ENCODE measurements around the gene YTHDC1.

The YTHDC1 gene

DNA sequence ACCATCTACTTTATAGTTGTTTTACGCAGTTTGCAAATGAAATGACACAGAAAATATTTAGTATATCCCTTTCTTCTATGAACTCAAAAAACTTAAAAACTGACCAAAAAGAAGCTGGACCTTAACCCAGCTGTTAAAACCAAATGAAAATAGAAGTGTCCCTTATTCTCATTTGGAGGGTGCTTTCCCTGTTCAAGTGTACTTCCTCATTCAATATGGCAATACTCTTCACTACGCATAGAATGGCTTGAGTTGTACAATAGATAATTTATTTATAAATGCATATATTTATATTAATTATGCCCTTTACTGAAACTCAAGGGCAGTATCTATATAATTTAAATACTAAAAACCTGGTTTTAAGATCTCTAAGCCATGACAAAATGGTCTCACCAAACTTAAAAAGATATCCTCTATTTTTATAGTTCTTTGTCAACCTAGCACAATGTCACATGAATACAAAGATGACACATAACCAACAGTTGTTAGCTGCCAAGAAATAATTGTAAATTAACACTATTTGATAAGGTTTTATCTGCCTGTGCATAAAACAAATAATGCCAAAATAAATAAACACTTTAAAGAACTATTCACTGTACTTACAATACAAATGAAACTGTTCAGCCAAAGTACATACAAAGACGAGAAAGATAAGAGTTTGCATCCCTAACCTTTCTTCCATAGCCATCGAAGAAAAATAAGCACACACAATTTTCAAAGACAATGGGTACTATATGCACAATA, 25.2 kb downstream of the YTHDC1 start:
- no peak for TF ChIP-seq CTCF (IDR thresholded peaks at IDR 0.05; ENCODE audit: low read depth, low read length, missing control alignments)
- Histone ChIP-seq H3K36me3 (replicated peaks) (peaks cover 37% of the 10 kb centered on the region), H3K27me3 (replicated peaks) (no peaks in the 10 kb centered on the region), H3K4me3 (ENCODE audit: low read depth, low read length) (no peak overlapping the region), H3K27ac (no peak overlapping the region)
- in situ Hi-C loops (cut with HindIII; ENCODE audit: low pct_ligation_motif_present, low sequenced_read_pairs) = no loop called here
- DNase-seq = no peak

- DNase-seq = no peak
- in situ Hi-C loops (cut with HindIII; ENCODE audit: low pct_ligation_motif_present, low sequenced_read_pairs) = no loop called here
- H3K27me3 ChIP-seq (replicated peaks) = no peaks in the 10 kb centered on the region
- no peak overlapping the region for H3K27ac ChIP-seq
- TF ChIP-seq CTCF (IDR thresholded peaks at IDR 0.05; ENCODE audit: low read depth, low read length, missing control alignments) = no peak
- no peak overlapping the region for H3K4me3 ChIP-seq (ENCODE audit: low read depth, low read length)
- peaks cover 45% of the 10 kb centered on the region for H3K36me3 ChIP-seq (replicated peaks)
These were observed 30.9 kb downstream of the YTHDC1 start for GRCh38 chr4:68319040-68319439.

- H3K27me3 ChIP-seq (replicated peaks) = no peaks in the 10 kb centered on the region
- H3K27ac ChIP-seq = no peak overlapping the region
- no peak for DNase-seq
- H3K36me3 ChIP-seq (replicated peaks) = peaks cover 42% of the 10 kb centered on the region
- no peak for TF ChIP-seq CTCF (IDR thresholded peaks at IDR 0.05; ENCODE audit: low read depth, low read length, missing control alignments)
- no peak overlapping the region for H3K4me3 ChIP-seq (ENCODE audit: low read depth, low read length)
- in situ Hi-C loops (cut with HindIII; ENCODE audit: low pct_ligation_motif_present, low sequenced_read_pairs) = no loop called here
These were observed 33.5 kb downstream of the YTHDC1 start for GRCh38 chr4:68316193-68316969.

DNA sequence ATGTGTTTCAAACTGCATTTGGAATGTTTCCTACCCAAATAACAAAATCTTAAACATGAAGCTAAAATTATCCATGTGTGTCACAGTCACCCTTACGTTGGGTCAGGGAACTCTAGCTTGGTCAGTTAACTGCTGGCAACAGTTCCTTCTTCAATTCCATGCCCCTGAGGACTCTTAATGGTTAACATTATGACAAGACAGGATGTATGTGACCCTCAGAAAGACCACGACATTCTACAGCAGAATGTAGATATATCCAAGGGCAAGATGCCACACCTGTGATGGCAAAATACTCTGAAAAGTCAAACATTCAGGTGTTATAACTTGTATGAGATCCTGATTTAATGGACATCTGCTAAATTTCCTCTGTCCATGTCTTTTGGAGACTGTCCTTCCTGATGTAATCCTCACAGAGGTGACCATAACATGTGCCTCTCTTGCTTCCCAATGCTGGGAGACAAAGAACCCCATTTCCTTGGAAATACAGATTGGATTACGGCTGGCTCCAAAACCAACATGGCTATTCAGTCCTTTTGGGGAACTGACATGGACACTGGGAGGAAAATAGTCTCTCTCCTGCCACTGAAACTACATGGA, 39.1 kb downstream of the YTHDC1 start:
- Histone ChIP-seq H3K36me3 (replicated peaks) (peaks cover 20% of the 10 kb centered on the region), H3K27me3 (replicated peaks) (no peaks in the 10 kb centered on the region), H3K4me3 (ENCODE audit: low read depth, low read length) (no peak overlapping the region), H3K27ac (no peak overlapping the region)
- no peak for DNase-seq
- no peak for TF ChIP-seq CTCF (IDR thresholded peaks at IDR 0.05; ENCODE audit: low read depth, low read length, missing control alignments)
- in situ Hi-C loops (cut with HindIII; ENCODE audit: low pct_ligation_motif_present, low sequenced_read_pairs) = no loop called here

- Histone ChIP-seq H3K27ac (no peak overlapping the region), H3K4me3 (ENCODE audit: low read depth, low read length) (no peak overlapping the region), H3K36me3 (replicated peaks) (no peaks in the 10 kb centered on the region), H3K27me3 (replicated peaks) (no peaks in the 10 kb centered on the region)
- in situ Hi-C loops (cut with HindIII; ENCODE audit: low pct_ligation_motif_present, low sequenced_read_pairs) = no loop called here
- no peak for DNase-seq
- TF ChIP-seq CTCF (IDR thresholded peaks at IDR 0.05; ENCODE audit: low read depth, low read length, missing control alignments) = no peak
These were observed 45.2 kb downstream of the YTHDC1 start for GRCh38 chr4:68304731-68305130.

All from brain microvascular endothelial cell (primary cell).